Superior temporal gyrus (tissue), 1 donor: ENCODE results near the gene ANKHD1.
A peak's percentile ranks its signal among the peaks of the same experiment; 100 is the strongest.

Experiments
- DNase-seq: peaks from one replicate; pipeline ENCODE4 v3.0.0-alpha.2; 2016; ENCODE audit errors: extremely low spot score

The ANKHD1 gene

GRCh38 chr5:140544986-140545385 is 143.4 kb downstream of the ANKHD1 start:
- no peak for DNase-seq

- DNase-seq = no peak
Observed at GRCh38 chr5:140545606-140546005, 144.0 kb downstream of the ANKHD1 start.

GRCh38 chr5:140546851-140547507 is 145.3 kb downstream of the ANKHD1 start:
- no peak for DNase-seq

GRCh38 chr5:140547508-140548299 is 146.1 kb downstream of the ANKHD1 start, which contains the start of gene EIF4EBP3:
Gene EIF4EBP3, plus strand, starts transcription at chr5:140547662. Its CDS starts 76 bp downstream, at chr5:140547738.
- peak; percentile 98 for DNase-seq

- no peak for DNase-seq
Observed at GRCh38 chr5:140548300-140548688, 146.7 kb downstream of the ANKHD1 start.

GRCh38 chr5:140548791-140549190 is 147.2 kb downstream of the ANKHD1 start:
- DNase-seq = no peak

GRCh38 chr5:140549237-140550144 is 147.9 kb downstream of the ANKHD1 start:
- DNase-seq = peak; percentile 42

GRCh38 chr5:140550147-140551079 is 148.8 kb downstream of the ANKHD1 start:
- DNase-seq = peak; percentile 41

GRCh38 chr5:140551872-140552271 is 150.2 kb downstream of the ANKHD1 start:
- no peak for DNase-seq

- no peak for DNase-seq
Observed at GRCh38 chr5:140553657-140554056, 152.0 kb downstream of the ANKHD1 start.

- no peak for DNase-seq
Observed at GRCh38 chr5:140554454-140554853, 152.8 kb downstream of the ANKHD1 start.

- no peak for DNase-seq
Observed at GRCh38 chr5:140555747-140556312, 154.2 kb downstream of the ANKHD1 start.

- DNase-seq = no peak
Observed at GRCh38 chr5:140556438-140556837, 154.8 kb downstream of the ANKHD1 start.

- DNase-seq = peak; percentile 95
Observed at GRCh38 chr5:140557136-140557805, 155.6 kb downstream of the ANKHD1 start, which contains the start of gene SRA1. Gene SRA1, minus strand, starts transcription at chr5:140557473. Its CDS starts 21 bp downstream, at chr5:140557452.

- DNase-seq = no peak
Observed at GRCh38 chr5:140557965-140558364, 156.3 kb downstream of the ANKHD1 start.

GRCh38 chr5:140558542-140558941 is 156.9 kb downstream of the ANKHD1 start:
- no peak for DNase-seq

- DNase-seq = no peak
Observed at GRCh38 chr5:140560227-140560626, 158.6 kb downstream of the ANKHD1 start.

- DNase-seq = no peak
Observed at GRCh38 chr5:140561753-140562523, 160.3 kb downstream of the ANKHD1 start.

- no peak for DNase-seq
Observed at GRCh38 chr5:140563596-140563995, 162.0 kb downstream of the ANKHD1 start.
